Measurements from ENCODE around the gene NRCAM.

Gene NRCAM

DNA sequence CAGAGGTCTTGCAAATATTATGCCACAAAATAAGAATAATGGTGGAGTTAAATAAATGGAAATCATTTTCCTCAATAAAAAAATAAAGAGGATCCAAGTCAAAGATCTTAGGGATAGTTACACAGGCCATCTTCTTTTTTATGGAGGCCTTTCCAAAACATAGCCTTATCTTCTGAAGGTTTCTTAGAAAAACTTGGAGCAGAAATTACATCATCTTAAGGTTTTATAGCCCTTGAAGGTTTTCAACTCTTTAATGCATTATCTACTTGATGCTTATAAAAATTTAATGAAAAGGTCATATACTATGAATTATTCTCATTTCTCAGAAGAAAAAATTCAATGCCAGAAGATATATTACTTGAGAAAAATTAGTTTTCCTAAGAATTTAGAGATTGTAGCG is 231.8 kb downstream of the NRCAM start:
- TF ChIP-seq EZH2phosphoT487 (conservative IDR thresholded peaks at IDR 0.05; ENCODE audit: low read length), result no peak
- Histone ChIP-seq H3K27ac (ENCODE audit: low read depth, low read length) (no peak overlapping the region), H3K9me2 (replicated peaks; ENCODE audit: insufficient read depth, low read length) (no peaks in the 10 kb centered on the region), H4K20me1 (ENCODE audit: low read depth, low read length) (no peaks in the 10 kb centered on the region), H3K27me3 (ENCODE audit: low read length) (no peaks in the 10 kb centered on the region), H3K79me2 (ENCODE audit: insufficient read depth, low read length) (no peaks in the 10 kb centered on the region), H3K36me3 (ENCODE audit: low read length) (no peaks in the 10 kb centered on the region), H3K9me3 (ENCODE audit: insufficient read depth, low read length) (no peaks in the 10 kb centered on the region), H3K4me3 (ENCODE audit: insufficient read depth, low read length, poor library complexity, severe bottlenecking) (no peak overlapping the region), H2AFZ (ENCODE audit: low read depth, low read length, severe bottlenecking) (no peak overlapping the region), H3K9ac (ENCODE audit: low read length) (no peak overlapping the region), H3K4me2 (ENCODE audit: low read depth, low read length, poor library complexity, severe bottlenecking) (no peak overlapping the region), H3F3A (ENCODE audit: insufficient read depth) (no peaks in the 10 kb centered on the region)

DNA sequence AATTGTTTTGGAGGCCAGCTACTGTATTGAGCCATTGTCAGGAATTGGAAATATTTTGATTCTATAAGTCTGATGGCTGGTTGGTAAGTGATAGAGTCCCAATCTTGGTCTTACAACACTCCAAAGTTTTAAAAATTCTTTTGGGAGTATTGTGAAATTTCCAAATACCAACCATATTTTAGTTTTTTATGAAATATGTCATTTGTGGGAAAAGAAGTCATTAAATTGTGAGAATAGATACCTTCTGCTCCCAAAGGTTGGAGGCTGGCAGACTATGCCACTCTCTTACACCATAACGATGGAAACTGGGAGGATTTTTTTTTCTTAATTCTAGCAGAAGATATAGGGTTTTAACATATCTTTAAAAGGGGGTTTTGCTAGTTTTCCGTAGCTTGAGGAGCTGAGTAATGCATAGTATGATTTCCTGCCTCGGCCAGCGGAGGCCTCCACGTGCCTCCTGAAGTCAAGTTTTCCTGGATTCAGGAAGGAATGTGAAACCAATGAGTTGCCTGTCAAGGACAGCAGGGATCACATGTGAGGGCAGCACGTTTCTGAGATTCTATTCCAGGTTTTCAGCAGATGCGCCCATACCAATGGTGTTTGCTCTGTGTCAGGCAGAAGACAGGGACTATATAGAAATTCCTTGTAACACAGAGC is 233.9 kb downstream of the NRCAM start:
- Histone ChIP-seq H3K9ac (ENCODE audit: low read length) (no peak overlapping the region), H3K36me3 (ENCODE audit: low read length) (no peaks in the 10 kb centered on the region), H3K9me2 (replicated peaks; ENCODE audit: insufficient read depth, low read length) (no peaks in the 10 kb centered on the region), H2AFZ (ENCODE audit: low read depth, low read length, severe bottlenecking) (no peak overlapping the region), H4K20me1 (ENCODE audit: low read depth, low read length) (no peaks in the 10 kb centered on the region), H3K4me3 (ENCODE audit: insufficient read depth, low read length, poor library complexity, severe bottlenecking) (no peak overlapping the region), H3K4me2 (ENCODE audit: low read depth, low read length, poor library complexity, severe bottlenecking) (no peak overlapping the region), H3K27me3 (ENCODE audit: low read length) (no peaks in the 10 kb centered on the region), H3F3A (ENCODE audit: insufficient read depth) (no peaks in the 10 kb centered on the region), H3K9me3 (ENCODE audit: insufficient read depth, low read length) (no peaks in the 10 kb centered on the region), H3K27ac (ENCODE audit: low read depth, low read length) (no peak overlapping the region), H3K79me2 (ENCODE audit: insufficient read depth, low read length) (no peaks in the 10 kb centered on the region)
- no peak for TF ChIP-seq EZH2phosphoT487 (conservative IDR thresholded peaks at IDR 0.05; ENCODE audit: low read length)
- TF ChIP-seq, protein P1, sequence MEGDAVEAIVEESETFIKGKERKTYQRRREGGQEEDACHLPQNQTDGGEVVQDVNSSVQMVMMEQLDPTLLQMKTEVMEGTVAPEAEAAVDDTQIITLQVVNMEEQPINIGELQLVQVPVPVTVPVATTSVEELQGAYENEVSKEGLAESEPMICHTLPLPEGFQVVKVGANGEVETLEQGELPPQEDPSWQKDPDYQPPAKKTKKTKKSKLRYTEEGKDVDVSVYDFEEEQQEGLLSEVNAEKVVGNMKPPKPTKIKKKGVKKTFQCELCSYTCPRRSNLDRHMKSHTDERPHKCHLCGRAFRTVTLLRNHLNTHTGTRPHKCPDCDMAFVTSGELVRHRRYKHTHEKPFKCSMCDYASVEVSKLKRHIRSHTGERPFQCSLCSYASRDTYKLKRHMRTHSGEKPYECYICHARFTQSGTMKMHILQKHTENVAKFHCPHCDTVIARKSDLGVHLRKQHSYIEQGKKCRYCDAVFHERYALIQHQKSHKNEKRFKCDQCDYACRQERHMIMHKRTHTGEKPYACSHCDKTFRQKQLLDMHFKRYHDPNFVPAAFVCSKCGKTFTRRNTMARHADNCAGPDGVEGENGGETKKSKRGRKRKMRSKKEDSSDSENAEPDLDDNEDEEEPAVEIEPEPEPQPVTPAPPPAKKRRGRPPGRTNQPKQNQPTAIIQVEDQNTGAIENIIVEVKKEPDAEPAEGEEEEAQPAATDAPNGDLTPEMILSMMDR (IDR thresholded peaks at IDR 0.05; ENCODE audit: insufficient read depth, low read length, poor library complexity, severe bottlenecking), result no peak

DNA sequence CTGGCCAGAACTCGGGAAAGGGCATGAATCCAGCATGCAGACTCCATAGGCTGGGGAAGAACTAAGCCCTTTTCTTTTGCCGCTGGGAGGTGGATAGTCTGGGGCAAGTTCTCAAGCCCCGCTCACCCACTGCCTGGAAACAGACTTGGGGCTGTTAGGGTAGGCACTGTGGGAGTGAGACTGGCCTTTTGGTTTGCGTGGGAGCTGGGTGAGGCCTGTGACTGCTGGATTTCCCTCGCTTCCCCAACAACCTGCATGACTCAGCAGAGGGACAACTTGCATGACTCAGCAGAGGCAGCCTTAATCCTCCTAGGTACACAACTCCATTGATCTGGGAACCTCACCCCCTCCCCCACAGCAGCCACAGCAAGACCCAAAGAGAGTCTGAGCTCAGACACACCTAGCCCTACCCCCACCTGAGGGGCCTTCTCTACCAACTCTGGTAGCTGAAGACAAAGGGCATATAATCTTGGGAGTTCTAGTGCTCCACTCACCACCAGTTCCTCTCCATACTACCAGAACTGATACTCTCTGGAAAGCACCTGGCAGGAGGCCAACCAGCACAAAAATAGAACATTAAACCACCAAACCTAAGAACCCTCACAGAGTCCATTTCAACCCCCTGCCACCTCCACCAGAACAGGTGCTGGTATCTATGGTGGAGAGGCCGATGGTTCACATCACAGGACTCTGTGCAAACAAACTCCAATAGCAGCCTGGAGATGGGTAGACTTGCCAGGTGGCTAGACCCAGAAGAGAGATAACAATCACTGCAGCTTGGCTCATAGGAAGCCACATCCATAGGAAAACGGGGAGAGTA is 244.6 kb downstream of the NRCAM start:
- no peak for TF ChIP-seq EZH2phosphoT487 (conservative IDR thresholded peaks at IDR 0.05; ENCODE audit: low read length)
- TF ChIP-seq, protein P1 (IDR thresholded peaks at IDR 0.05; ENCODE audit: insufficient read depth, low read length, poor library complexity, severe bottlenecking), result no peak
- no peaks in the 10 kb centered on the region for H3K27me3 ChIP-seq (ENCODE audit: low read length)
- H3K4me3 ChIP-seq (ENCODE audit: insufficient read depth, low read length, poor library complexity, severe bottlenecking), result no peak overlapping the region
- H3K79me2 ChIP-seq (ENCODE audit: insufficient read depth, low read length), result no peaks in the 10 kb centered on the region
- no peaks in the 10 kb centered on the region for H3K9me2 ChIP-seq (replicated peaks; ENCODE audit: insufficient read depth, low read length)
- no peak overlapping the region for H3K27ac ChIP-seq (ENCODE audit: low read depth, low read length)
- H3F3A ChIP-seq (ENCODE audit: insufficient read depth), result no peaks in the 10 kb centered on the region
- H2AFZ ChIP-seq (ENCODE audit: low read depth, low read length, severe bottlenecking), result no peak overlapping the region
- H4K20me1 ChIP-seq (ENCODE audit: low read depth, low read length), result no peaks in the 10 kb centered on the region
- H3K36me3 ChIP-seq (ENCODE audit: low read length), result no peaks in the 10 kb centered on the region
- no peak overlapping the region for H3K9ac ChIP-seq (ENCODE audit: low read length)
- H3K4me2 ChIP-seq (ENCODE audit: low read depth, low read length, poor library complexity, severe bottlenecking), result no peak overlapping the region
- H3K9me3 ChIP-seq (ENCODE audit: insufficient read depth, low read length), result no peaks in the 10 kb centered on the region

DNA sequence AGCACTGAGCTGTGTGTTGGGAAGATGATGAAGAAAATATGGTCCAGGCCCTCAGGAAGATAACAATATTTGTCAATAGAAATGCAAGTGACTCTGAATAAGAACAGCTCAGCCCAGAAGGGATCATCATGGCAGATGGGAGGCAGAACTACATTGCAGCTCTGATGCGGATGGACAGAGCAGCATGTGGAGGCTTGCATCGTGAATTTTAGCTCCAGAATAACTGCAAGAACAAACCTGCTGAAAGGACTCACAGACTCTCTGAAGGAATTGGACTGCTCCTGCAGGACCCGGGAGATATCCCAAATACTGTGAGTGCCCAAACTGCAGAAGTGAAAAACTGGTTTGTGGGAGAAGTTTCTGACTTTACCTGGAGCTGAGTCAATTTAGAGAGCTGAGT is 245.4 kb downstream of the NRCAM start:
- Histone ChIP-seq H3K9ac (ENCODE audit: low read length) (no peak overlapping the region), H3K9me3 (ENCODE audit: insufficient read depth, low read length) (no peaks in the 10 kb centered on the region), H3K79me2 (ENCODE audit: insufficient read depth, low read length) (no peaks in the 10 kb centered on the region), H3F3A (ENCODE audit: insufficient read depth) (no peaks in the 10 kb centered on the region), H3K27ac (ENCODE audit: low read depth, low read length) (no peak overlapping the region), H3K4me2 (ENCODE audit: low read depth, low read length, poor library complexity, severe bottlenecking) (no peak overlapping the region), H3K4me3 (ENCODE audit: insufficient read depth, low read length, poor library complexity, severe bottlenecking) (no peak overlapping the region), H4K20me1 (ENCODE audit: low read depth, low read length) (no peaks in the 10 kb centered on the region), H3K27me3 (ENCODE audit: low read length) (no peaks in the 10 kb centered on the region), H3K9me2 (replicated peaks; ENCODE audit: insufficient read depth, low read length) (no peaks in the 10 kb centered on the region), H2AFZ (ENCODE audit: low read depth, low read length, severe bottlenecking) (no peak overlapping the region), H3K36me3 (ENCODE audit: low read length) (no peaks in the 10 kb centered on the region)
- TF ChIP-seq, protein P1 (IDR thresholded peaks at IDR 0.05; ENCODE audit: insufficient read depth, low read length, poor library complexity, severe bottlenecking), result no peak
- no peak for TF ChIP-seq EZH2phosphoT487 (conservative IDR thresholded peaks at IDR 0.05; ENCODE audit: low read length)

Measured in SU-DHL-6 (cell line).